HG02678 (cell line): ENCODE data around the gene ANKRD11.
A peak's percentile ranks its signal among the peaks of the same experiment; 100 is the strongest.

ENCODE experiments used
- ATAC-seq: cut with Tn5 transposase; IDR thresholded peaks from one replicate; pipeline ENCODE4 v1.9.1; 2021; ENCODE audit warnings: mild to moderate bottlenecking, moderate library complexity; ENCODE audit not compliant: unreplicated experiment

ANKRD11 gene

GRCh38 chr16:89291363-89291762 lies 199.0 kb downstream of the ANKRD11 start:
- ATAC-seq: no peak

GRCh38 chr16:89290887-89291286 lies 199.5 kb downstream of the ANKRD11 start:
- ATAC-seq: no peak

DNA sequence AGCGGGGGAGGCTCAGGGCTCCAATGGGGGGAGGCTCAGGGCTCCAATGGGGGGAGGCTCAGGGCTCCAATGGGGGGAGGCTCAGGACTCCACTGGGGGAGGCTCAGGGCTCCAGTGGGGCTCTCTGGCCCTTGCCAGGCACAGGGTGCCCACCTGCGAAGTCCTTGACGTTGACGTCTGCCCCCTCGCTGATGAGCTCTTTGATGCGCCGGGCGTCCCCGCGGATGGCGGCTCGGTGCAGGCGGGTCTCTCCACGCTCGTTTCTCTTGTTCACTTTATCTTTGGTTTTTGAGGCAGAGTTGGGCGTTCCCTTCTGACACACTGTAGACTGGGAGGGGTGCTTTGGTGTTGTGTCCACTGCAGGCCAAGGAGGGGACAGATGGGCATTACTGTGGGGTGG lies 199.9 kb downstream of the ANKRD11 start:
- ATAC-seq: no peak

- peak; percentile 60 for ATAC-seq
Measured at GRCh38 chr16:89289428-89290395, 200.6 kb downstream of the ANKRD11 start.

DNA sequence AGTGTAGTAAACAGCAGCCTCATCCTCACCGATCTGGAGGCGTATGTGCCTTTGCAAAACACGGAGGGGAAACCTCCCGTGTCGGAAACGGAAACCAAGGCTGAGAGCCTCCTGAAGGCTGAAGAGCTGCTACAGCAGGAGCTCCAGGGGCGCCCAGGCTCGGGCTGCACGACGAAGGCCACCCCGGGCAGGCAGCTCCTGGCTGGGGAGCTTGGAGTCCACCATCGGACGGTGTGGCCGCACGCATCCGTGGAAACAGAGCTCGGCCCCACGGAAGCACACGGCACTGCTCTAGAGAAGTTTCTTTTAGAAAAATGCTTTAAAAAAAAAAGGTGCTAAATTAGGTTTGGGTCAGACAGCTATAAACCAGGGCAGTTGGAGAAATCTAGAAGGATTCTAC lies 201.4 kb downstream of the ANKRD11 start:
- no peak for ATAC-seq

DNA sequence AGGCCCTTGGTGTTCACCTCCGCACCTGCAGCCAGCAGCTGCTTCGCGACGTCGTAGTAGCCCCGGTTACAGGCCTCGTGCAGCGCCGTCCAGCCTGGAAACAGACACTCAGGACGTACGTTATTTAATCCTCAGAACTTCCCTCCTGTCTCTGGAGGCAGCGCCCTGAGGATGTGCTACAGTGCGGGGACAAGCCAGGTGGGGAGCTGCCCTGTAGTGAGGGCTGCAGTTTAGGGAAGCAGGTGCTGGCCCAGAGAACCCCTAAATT lies 201.8 kb downstream of the ANKRD11 start:
- no peak for ATAC-seq

DNA sequence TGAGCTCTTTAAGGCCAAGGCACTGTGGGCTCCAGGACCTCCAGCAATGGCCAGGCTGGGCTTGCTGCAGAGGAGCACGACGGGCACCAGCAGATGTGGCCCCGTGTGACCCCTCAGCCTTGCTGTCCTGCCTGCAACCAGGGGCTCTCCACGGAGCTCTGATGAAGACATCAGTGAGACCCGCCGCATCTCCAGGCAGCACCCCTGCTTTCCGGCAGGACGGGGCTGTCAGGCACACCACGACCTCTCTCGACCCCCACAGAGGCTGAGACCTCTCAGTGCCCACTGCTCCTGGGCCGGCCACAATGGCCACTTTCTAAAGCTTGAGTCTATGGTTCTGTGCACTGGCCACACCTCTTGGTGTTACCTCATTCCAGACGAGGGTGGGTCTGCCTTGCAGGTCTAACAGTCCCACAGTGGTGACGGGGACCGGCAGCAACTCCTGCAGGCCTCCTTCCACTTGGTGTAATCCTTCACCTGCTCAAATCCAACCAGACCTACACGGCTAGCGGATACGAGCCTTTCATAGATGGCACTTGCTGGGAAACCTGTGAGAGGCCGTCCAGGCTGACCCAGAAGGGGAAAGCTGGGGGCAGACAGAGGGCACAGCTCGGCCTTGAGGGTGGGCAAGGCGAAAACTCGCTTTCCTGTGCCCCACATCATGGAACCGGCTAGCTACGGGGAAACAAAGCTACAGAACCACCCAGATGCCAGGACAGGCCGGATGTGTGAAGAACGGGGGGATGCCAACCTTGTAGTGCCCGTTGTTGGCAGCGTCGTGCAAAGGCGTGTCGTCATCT lies 202.4 kb downstream of the ANKRD11 start:
- no peak for ATAC-seq

DNA sequence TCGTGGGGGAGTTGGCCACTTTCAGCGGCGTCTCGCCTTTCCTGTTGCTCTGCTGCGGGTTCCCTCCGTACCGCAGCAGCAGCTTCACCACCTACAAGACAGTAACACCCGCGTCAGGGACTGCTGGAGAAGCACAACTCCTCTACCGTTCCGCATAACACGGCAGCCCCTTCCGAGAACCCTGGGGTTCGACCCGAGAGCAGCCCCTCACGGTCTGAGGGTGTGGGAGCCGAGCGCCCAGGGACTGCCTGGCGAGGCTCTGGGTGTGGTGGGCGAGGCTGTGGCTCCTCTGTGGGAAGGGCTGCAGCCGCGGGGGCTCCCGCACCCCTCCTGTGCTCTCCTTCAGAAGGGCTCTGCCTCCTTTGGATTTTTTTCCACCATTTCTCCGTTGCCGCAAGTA lies 204.3 kb downstream of the ANKRD11 start:
- no peak for ATAC-seq

GRCh38 chr16:89285381-89285780 lies 205.0 kb downstream of the ANKRD11 start:
- no peak for ATAC-seq

GRCh38 chr16:89283449-89283848 lies 206.9 kb downstream of the ANKRD11 start:
- ATAC-seq: no peak

DNA sequence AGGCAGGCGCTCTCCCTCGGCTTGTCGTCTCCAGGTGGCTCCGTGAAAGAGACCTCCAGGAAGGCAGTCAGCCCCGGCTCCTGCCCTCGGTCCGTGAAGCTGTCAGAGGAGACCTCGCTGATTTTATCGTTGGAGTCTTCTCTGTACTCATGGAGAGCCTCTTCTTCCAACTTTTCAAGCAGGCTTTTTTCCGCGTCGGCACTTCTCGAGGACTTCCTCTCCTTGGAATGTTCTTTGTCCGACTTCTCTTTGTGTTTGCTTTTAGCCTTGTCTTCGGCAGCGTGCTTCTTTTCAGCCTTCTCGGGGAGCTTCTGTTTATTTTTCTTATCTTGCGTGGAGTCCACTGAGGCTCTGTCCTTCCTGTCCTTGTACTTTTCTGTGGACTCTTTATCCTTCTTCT lies 207.8 kb downstream of the ANKRD11 start:
- ATAC-seq: no peak

GRCh38 chr16:89281829-89282228 lies 208.5 kb downstream of the ANKRD11 start:
- ATAC-seq: no peak

- no peak for ATAC-seq
Measured at GRCh38 chr16:89281189-89281577, 209.2 kb downstream of the ANKRD11 start.

DNA sequence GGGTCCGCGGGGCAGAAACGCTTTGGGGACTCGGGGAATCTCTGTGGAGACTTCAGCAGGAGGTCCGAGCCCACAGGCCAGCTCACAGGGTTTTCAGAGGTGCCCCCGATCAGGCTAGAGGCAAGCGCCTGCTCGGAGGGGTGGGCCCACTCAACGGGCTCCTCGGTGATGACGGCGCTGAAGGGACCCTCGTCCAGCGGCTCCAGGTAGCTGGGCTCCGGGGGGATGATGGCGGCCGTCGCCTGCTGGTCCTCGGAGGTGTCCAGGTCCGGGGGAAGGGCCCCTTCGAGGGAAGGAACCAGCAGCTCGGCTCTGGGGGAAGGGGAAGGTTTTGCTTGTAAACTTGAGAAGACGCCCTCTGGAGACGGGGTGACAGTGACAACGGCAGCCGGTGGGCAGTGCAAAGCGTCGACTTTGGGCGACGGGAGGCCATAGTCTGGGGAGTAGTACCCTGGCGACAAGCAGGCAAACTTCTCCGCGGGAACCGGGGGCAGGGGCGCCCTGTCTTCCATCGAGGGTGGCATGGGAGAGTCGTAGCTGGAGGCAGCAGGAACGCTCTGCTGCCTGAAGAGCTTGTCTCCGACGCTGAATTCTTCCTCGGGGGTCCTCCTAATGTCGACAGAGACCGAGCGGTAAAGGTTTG lies 209.7 kb downstream of the ANKRD11 start:
- ATAC-seq: no peak

- no peak for ATAC-seq
Measured at GRCh38 chr16:89279666-89280481, 210.5 kb downstream of the ANKRD11 start.

DNA sequence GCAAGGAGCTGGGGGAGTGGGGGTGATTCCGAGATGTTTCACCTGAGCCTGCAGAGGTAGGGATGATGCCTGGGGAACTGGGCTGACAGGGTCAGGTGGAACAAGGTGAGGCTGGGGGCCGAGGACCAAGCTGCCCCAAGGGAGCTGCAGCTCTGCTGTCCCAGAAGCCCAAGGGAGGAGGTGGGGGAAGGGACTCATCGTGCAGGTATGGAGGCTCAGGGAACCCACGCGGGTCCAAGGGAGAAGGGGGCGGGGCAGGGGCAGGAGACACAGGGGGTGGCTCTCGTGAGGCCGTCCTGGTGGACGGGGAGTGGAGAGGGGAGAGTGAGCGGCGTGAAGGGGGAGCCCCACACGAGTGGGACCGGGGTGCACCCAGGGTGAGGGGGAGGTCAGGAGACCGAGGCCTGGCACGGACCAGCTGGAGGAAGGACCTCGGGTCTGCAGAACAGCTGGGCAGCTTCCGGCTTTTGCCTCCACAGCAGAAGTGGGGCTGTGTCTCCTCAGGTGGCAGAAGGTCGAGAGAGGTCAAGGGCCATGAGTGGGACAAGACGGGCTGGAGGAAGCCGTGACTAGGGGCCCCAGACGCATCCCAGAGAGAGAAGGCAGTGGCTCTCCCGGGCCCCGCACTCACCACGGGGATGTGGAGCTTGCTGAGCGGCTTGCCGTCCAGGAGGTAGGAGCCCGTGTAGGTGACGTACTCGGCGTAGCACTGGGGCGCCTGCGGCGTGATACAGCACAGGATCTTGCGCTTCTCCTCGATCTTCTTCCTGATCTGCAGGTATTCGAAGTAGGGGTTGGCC lies 211.7 kb downstream of the ANKRD11 start:
- ATAC-seq: no peak

DNA sequence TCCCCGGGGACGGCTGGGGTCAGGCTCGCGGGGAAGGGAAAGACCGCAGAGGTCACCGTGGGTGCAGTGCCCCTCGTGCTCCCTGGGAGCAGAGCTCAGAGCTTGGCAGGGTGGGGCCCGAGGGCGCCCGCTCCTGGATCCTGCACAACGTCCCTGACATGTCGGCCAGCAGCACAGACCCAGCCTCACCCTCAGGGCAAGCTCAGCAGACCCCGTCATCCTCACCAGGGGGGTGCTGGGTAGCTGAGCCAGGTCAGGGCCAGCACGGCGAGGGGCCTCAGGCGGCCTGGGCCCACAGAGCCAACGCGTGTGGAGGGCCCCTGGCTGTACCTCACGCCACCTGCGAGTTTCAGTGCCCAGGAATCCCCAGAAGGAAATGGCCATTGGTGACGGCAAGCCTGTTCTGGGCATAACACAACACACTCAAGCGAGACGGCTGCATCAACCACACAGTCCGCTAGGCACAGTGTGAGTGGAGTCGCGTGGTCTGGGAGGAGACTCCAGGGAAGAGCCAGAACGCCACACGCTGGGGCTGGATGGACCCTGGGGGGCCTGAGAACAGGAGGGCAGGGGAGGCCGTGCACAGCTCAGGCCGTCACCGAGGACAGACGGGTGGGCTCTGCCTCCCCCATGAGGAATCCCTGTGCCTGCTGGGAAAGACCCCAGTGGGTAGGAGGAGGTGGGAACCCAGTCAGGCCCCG lies 212.6 kb downstream of the ANKRD11 start:
- ATAC-seq: no peak

GRCh38 chr16:89277049-89277448 lies 213.3 kb downstream of the ANKRD11 start:
- ATAC-seq: no peak
